Measurements from ENCODE around the gene MEA1.
"Not testable (repeated sequence)": the region's sequence is repeated elsewhere in the genome, so short reads cannot be mapped to it uniquely, and the experiment has no call there.

Gene MEA1

DNA sequence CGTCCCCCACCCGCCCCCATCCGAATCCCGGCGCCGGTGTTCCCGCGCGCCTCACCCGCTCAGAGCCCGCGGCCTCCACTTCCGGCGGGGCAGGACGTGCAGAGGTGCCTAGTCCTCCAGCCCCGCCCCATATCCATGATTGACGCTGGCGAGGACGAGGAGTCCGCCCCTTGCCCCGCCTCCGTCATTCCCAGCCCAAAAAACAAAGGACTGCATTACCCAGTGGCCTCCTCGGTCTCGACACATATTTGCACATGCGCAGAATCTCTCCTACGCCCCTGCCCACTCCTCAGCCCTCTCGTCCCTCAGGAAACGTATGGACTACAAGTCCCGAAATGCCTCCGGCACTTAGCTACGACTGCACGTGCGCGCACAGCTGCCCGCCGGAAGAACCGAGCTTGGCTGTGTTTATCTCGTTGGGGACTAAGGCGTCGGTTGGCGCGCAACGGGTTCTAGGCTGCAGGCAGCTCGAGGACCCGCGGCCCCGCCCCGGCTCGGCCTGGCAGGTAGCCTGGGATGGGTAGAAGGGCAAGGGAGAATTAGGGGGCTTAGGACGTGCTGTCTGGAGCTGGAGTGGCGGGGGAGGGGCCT lies at the start of gene MEA1, which contains the start of gene KLHDC3:
MEA1 (minus strand) TSS at position 104 of the 591 bp plus-strand sequence. CDS start 133 bp downstream, outside the sequence.
KLHDC3 (plus strand) TSS at position 407 of the 591 bp plus-strand sequence. CDS start 2,944 bp downstream, outside the sequence.
- peak; percentile 93 to 98 for DNase-seq (ENCODE audit: extremely low read depth in 1 of 2, low read depth in 1 of 2)

DNA sequence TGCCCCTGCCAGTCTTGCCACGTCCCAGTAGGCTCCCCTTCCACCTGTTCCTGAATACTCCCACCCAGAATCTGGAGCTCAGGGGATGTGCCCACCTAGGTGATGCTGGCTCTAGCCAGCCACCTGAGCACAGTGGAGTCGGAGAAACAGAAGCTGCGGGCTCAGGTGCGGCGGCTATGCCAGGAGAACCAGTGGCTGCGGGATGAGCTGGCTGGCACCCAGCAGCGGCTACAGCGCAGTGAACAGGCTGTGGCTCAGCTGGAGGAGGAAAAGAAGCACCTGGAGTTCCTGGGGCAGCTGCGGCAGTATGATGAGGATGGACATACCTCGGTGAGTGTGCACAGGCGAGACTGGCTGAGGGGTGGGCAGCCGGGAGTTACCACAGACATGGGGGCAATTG lies 49.1 kb upstream of the MEA1 start:
- no peak for DNase-seq (ENCODE audit: extremely low read depth in 1 of 2, low read depth in 1 of 2)

DNA sequence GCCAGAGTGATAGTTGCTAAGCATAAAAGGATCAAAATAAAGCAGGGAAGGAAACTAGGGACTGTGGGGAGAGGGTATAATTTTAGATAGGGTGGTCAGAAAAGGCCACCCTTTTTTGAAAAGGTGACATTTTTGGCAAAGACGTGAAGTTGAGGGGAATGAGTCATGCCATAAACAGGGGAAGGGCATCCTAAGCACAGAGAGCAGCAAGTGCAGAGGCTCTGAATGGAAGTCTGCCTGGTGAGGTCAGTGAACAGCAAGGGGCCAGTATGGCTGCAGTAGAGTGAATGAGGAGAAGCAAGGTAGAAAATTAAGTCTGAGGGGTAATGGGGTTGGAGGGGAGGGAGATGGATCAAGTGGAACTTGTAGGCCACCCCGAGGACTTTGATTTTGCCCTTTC lies 48.1 kb upstream of the MEA1 start:
- no peak for DNase-seq (ENCODE audit: extremely low read depth in 1 of 2, low read depth in 1 of 2)

DNA sequence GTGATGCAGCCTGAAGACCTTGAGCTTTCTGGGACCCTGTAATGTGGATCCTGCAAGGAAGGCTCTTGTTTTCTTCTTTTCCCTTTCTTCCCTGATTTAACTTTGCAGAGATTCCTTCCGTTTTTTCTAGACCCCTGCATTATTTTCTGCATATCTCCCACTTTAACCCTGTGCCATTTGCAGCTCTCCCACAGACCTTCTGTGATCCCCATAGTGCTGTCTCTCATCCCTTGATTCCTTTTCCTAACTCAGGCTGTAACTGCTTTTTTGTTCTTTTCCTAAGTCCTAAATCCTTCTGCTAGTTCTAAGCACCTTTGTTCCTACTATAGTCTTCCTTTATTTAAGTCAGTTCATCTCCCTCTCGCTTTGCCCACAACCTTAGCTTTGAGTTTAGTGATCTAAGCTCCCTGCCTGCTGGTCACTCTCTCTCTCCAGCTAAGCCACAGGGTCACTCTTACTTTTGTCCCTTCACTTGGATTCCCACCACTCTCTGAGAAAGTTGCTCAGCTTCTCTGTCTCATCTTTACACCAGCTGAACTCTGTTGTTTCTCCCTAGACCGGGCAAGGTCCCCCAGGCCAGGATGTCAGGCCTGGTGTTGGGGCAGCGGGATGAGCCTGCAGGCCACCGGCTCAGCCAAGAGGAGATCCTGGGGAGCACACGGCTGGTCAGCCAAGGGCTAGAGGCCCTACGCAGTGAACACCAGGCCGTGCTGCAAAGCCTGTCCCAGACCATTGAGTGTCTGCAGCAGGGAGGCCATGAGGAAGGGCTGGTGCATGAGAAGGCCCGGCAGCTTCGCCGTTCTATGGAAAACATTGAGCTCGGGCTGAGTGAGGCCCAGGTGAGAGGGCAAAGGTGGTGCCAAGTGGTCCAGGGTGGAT lies 47.2 kb upstream of the MEA1 start:
- no peak for DNase-seq (ENCODE audit: extremely low read depth in 1 of 2, low read depth in 1 of 2)

DNA sequence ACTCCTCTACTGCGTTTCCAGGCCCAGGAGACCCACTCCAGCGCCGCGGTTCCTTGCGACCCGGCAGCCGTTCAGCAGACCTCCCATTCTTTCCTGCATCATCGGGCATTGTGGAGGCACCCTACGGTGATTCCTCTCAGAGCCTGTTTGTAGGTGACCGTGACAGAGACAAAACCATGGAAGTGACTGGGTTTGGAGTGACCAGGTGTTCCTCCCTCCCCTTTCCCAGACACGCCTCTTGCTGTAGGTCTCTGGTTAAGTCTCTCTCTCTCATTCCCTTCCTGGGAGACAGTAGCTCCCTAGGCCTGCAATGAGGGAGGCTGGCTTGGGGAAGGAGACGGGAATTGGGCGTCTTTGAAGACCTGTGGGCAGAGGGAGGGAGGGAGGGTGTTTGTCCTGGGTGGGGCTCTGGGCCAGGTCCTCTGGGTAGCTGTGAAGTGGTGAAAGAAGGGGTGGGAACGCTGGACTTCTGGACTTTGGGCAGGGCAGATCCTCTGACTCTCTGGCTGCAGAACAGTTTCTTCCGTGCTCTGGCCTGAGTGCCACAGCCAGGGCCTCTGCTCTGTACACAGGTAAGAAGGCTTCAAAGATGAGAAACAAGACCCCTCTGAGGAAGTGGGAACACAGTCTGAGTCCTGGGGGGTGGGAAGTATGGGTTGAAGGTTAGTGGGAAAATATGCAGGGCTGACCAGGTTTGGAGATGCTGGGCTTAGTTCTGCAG lies 46.4 kb upstream of the MEA1 start:
- DNase-seq (ENCODE audit: extremely low read depth in 1 of 2, low read depth in 1 of 2): no peak

DNA sequence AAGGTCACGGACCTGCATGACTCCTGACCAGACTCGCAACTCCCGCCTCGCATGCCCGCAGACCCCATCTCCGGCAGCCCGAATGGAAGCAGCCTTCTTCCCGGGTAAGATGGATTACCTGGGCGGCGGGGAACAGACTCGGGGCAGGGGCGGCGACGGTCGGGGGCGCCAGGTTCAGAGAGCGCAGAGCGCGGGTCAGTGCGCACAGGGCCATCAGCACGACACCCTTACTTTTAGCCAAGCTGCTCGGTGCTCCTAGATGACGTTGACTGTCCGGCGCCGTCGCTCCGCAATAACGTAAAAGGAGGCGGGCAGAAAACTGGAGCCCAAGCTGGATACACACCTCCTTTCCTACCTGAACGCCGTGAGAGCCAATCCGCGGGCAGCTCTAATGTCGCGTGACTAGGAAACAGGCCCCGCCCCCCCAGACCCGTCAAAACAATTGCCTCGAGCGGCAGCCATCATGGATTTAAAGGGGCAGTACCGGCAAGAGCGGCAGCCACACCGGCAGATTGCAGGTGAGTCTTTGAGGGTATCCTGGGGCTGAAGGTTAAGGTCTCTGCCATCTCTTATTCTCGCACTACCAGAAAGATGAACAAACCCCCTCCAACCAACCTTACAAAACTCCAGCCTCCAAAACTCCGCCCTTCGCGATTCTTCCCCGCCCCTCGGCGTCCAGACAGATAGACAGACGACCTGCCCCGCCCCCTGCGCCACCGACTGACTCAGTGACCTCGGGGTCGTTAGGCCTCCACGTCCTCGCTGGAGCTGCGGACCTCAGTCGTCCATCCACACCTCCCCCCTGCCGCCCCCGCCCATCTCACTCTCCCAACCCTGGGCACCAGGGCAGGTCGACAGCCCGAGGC lies 45.7 kb upstream of the MEA1 start, which contains the start of the genes KLC4 and MRPL2:
KLC4 (plus strand) TSS at position 464 of the 866 bp plus-strand sequence. CDS start 1,705 bp downstream, outside the sequence.
MRPL2 (minus strand) TSS at position 267 of the 866 bp plus-strand sequence; CDS start at position 214, 53 bp downstream.
- DNase-seq (ENCODE audit: extremely low read depth in 1 of 2, low read depth in 1 of 2): peak; percentile 94 to 95

DNA sequence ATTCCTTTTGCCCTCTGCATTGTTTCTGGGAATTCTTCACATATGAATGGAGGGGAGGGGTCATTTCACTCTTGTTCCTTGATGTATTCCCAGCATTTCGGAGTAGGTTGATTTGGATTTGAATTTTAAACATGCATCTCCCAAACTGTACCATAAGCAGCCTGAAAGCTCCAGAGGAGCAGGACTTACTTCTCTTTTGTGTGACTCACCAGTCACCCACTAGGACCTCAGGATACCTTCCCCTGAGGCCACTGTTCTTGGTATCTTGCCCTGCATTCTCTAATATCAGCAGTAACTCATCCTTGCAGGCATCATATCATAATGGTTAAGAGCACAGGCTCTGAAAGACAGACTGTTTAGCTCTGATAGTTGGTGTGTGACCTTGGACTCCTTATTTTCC lies 44.8 kb upstream of the MEA1 start:
- DNase-seq (ENCODE audit: extremely low read depth in 1 of 2, low read depth in 1 of 2): no peak

DNA sequence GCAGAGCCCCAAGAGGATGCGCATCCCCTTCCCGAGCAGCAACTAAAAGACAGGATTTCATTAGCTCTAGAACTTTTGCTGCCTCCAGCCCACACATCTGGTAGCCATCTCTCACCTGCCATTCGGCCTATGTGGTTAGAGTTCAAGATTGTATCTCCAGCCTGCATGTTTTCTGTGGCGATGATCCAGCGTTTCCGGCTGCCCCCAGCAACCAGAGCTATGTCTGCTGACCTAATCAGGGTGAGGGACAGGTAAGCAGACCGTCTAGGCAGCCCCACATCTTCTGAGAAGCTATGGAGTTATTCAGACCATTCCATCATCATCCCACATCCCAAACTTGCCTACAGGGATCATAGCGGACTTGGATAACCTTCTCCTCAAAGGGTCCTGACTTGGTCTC lies 42.2 kb upstream of the MEA1 start:
- no peak for DNase-seq (ENCODE audit: extremely low read depth in 1 of 2, low read depth in 1 of 2)

DNA sequence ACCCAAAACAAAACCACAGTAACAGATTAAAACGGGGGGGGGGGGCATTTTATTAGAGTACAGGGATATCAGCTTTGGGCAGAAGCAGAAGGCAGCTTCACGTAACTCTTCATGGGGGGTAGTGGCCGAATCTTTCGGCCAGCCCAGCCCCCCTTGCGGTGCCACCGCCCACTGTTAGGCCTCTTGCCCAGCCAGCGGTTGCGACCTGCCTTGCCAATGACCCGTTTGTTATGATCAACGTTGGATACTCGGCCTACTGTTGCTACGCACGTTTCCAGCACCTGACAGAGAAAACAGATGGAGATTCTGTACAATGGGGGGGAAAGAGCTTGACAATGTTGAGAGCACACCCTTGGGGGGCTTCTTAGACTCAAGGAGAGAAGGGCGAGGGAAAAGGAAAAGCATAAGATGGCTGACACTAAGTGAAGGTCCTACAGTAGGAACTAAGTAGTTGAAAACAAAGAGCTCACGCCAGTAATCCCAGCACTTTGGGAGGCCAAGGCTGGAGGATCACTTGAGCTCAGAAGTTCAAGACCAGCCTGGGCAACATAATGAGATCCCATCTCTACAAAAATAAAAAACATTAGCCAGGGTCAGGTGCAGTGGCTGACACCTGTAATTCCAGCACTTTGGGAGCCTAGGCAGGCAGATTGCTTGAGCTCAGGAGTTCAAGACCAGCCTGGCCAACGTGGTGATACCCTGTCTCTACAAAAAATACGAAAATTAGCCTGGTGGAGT lies 40.6 kb upstream of the MEA1 start:
- DNase-seq (ENCODE audit: extremely low read depth in 1 of 2, low read depth in 1 of 2): no peak

DNA sequence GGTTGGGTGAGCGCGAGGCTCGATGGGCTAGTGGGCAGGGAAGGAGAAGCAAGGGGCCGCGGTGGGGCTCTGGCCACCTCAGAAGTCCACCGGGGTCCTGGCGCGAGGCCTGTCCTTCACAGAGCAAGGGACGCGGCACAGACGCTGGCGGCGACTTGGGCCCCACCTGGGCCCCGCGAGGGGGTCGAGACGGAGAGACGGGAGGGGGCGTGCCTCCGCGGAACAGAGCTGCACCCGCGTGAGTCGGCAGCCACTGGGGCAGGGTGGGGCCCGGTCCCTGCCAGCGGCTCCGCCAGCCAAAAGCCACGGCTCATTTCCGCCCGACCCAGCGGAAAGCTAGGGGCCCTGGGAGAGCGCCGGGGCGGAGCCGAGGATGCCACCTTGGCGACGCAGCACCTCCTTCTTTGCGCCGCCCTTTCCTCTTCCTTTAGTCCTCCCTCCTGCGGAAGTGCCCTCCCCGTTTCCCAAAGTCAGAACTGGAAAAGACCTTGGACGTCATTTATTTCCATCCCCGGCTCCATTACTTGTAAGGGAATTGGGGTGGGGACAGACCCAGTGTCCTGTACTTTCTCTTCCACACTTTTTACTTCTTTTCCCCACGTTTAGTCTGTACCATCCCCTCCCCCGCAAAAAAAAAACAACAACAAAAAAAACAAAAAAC lies 39.9 kb upstream of the MEA1 start, which contains the start of gene CUL7:
CUL7 (minus strand) TSS at position 307 of the 661 bp plus-strand sequence. CDS start 1,063 bp downstream, outside the sequence.
- DNase-seq (ENCODE audit: extremely low read depth in 1 of 2, low read depth in 1 of 2): peak; percentile 74 to 78

DNA sequence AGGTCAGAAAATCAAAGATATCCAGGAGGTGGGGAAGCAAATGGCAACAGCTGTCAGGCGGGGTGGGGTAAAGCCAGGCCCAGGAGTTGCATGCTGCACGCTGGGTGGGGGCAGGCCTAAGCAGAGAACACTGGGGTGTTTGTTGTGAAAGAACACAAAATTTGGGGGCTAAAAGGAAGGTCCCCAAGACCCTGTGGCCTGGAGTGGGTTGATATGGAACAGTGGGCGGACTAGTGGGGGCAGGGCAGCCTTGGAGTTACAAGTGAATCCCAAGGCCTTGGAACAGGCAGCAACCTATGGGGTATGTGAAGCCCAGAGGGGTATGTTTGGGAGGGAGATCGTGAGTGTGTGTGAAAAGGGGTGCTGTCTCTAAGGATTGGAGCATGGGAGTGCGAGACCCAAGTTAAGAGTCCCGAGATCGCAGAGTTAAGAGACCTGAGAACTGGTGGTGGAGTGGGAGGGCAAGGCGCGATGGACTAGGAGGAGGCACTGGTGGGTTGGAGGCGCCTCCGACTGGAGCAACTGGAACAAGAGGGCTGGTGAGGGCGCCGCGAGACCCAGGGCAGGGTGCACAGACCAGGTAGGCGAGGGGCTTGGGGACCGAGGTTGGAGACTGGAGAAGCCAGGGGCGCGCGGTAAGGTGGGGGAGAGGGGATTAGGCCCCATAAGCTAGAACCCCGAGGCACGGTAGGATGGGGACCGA lies 39.2 kb upstream of the MEA1 start:
- no peak for DNase-seq (ENCODE audit: extremely low read depth in 1 of 2, low read depth in 1 of 2)

DNA sequence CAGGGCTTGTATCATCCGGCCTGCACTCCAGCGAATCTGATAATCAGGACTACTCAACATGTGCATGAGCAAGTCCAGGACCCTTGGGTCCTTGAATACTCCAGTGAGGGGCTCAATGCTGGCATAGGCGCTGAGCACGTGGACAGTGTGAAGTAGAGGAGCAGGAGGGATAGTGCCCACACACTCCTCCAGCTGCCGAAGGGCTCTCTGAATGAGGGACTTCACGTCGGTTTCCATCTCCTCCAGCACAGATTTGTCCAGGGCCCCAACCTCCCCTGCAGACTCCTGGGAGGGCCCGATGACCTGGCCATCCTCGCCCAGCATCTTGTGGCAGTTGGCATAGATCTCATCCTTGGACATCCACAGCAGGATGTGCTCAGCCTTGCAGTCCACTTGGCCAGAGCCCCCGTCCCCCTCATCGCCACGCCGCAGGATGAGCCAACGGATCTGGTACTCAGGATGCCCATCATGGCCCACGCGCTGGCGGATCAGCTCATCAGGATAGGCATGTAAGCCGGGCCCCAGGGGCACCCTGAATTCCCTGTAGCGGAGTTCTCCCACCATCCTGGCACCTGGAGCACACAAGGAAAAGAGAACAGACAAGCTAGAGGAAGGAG lies 38.6 kb upstream of the MEA1 start:
- no peak for DNase-seq (ENCODE audit: extremely low read depth in 1 of 2, low read depth in 1 of 2)

DNA sequence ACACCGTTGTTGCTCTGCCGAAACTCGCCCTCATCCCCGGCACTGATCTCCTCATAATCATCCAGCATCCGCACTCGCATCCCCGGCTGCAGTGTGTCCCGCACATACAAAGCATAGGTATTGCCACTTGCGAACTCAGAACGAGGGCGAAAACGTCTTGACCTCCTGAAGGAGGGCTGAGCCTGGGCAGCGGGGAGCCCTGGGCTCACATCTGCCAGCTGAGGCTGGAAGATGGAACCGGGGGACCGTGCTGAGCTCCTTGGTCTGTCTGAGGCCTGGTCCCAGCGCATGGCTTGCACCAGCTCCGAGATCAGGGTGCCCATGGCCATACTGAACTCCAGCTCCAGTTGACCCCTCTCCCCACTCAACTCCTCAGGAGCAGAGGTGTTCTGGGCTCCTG lies 37.2 kb upstream of the MEA1 start:
- no peak for DNase-seq (ENCODE audit: extremely low read depth in 1 of 2, low read depth in 1 of 2)

DNA sequence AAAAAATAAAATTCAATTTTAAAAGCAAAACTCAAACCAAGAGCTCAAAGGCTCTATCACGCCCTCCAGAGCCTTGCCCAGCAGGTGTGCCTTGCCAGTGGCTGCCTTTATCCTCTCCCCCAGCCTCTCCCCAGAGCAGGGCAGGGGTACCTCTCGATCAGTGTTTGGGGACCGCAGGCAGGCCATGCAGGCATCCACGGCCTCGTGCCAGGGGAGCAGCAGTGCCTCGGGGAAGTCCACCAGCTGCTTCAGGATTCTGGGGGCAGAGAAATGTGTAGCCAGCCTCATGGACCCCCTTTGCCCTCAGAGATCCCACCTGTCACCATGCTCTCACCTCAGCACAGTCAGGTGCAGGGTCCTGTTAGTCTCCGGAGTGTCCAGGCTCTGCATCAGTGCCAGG lies 34.3 kb upstream of the MEA1 start:
- DNase-seq (ENCODE audit: extremely low read depth in 1 of 2, low read depth in 1 of 2): no peak

DNA sequence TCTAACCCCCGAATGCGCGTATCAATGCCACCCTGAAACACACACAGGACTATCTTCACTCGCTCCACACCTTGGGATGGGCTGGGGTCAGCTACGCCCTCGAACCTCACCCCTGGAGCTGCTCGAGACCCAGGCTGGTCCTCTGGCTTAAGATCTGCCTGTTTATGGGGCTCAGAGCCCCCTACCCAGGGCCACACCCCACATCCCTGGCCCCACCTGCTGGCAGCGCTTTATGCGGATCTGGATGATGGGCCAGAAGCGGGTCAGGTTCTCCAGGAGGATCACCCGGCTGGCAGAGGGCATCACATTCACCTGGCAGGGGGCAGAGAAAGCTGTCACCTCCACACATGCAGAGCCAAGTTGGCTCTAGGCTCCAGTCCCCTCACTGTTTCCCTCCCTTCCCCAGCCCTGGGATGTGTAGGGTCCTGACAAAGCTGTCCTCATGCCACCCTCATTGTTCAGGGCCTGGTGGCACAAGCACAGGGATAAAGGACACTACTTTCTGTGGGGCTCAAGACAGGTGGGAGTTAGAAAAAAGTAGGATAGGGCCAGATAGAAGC lies 31.7 kb upstream of the MEA1 start:
- no peak for DNase-seq (ENCODE audit: extremely low read depth in 1 of 2, low read depth in 1 of 2)

DNA sequence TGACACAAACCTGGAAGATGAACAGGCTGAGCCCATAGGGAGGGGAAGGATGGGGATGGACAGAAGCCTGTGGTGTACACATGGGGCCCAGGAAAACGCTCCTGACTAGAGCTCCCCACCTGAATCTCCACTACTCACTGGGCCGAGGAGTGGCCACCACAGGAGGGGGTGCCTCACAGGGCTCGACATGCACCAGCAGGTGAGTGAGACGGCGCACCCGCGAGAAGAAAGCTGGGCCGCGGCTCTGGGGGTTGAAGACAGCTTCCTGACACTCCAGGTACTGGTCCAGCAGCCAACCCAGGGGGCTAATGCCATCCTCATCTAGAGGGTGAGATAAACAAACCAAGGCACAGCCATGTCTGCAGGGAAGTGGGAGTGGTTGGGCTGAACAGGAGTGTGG lies 29.6 kb upstream of the MEA1 start:
- DNase-seq (ENCODE audit: extremely low read depth in 1 of 2, low read depth in 1 of 2): no peak

DNA sequence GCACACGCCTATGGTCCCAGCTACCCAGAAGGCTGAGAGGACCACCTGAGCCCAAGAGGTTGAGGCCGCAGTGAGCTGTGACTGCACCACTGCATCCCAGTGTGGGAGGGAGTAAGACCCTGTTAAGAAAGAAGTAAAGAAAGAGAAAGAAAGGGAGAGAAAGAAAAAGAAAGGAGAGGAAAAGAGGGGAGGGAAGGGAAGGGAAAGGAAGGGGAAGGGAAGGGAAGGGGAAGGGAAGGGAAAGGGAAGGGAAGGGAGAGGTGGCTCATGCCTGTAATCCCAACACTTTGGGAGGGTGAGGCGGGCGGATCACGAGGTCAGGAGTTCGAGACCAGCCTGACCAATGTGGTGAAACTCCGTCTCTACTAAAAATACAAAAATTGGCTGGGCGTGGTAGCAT lies 27.7 kb upstream of the MEA1 start:
- DNase-seq (ENCODE audit: extremely low read depth in 1 of 2, low read depth in 1 of 2): not testable (repeated sequence)

All from activated CD8-positive, alpha-beta memory T cell treated with anti-CD3 and anti-CD28 coated beads for 1 hour (primary cell).